H1 (cell line): ENCODE measurements around the gene SNAI1. TPM values are rescaled to one million over a fixed set of nuclear protein-coding genes. Genes with fewer than 3 reads are reported as not detected.

Experiments used
- CTCF ChIA-PET: fragments of 300-600 bp; sonication (Branson Sonifier 250); formaldehyde crosslinking; loops from one replicate; lab custom pipeline; 2021; ENCODE audit not compliant: partially characterized antibody; lab: Charles Lee
- POLR2A ChIA-PET: fragments of 300-600 bp; sonication (Branson Sonifier 250); formaldehyde crosslinking; loops from one replicate; lab custom pipeline; 2021; ENCODE audit warnings: inconsistent platforms; ENCODE audit not compliant: partially characterized antibody; lab: Charles Lee
- DNase-seq, 2 experiments: peaks; one replicate each; pipeline versions ENCODE4 v3.0.0 to v3.0.0-alpha.2; 2010 to 2022; ENCODE audit warnings: low spot score in 2 of 2, low read depth in 1 of 2, mixed read lengths in 1 of 2
- FAIRE-seq: peaks from 2 replicates; lab custom pipeline; 2011; peaks lifted over from hg19 to GRCh38; lab: Jason Lieb, UNC
- H2AFZ ChIP-seq: 2 replicates; pipeline ENCODE4 v1.8.1; 2012; ENCODE audit warnings: low read length, inconsistent platforms
- H2AK5ac ChIP-seq: 2 replicates; pipeline ENCODE4 v1.6.1; 2013; ENCODE audit warnings: low read depth, low read length
- H2BK120ac ChIP-seq: replicated peaks from 2 replicates; pipeline ENCODE3; 2013; ENCODE audit warnings: low read depth, low read length, inconsistent platforms
- H2BK12ac ChIP-seq: 2 replicates; pipeline ENCODE4 v1.6.1; 2013; ENCODE audit warnings: low read depth, low read length
- H2BK15ac ChIP-seq: 2 replicates; pipeline ENCODE4 v1.6.1; 2013; ENCODE audit warnings: low read length
- H2BK20ac ChIP-seq: 2 replicates; pipeline ENCODE4 v1.6.1; 2013; ENCODE audit warnings: low read length
- H2BK5ac ChIP-seq: 2 replicates; pipeline ENCODE4 v1.6.1; 2013; ENCODE audit warnings: low read depth, low read length
- H3K14ac ChIP-seq: 2 replicates; pipeline ENCODE4 v1.6.1; 2013; ENCODE audit warnings: inconsistent platforms; ENCODE audit not compliant: insufficient read length
- H3K18ac ChIP-seq: 2 replicates; pipeline ENCODE4 v1.6.1; 2013; ENCODE audit warnings: low read length; ENCODE audit errors: extremely low read depth
- H3K23ac ChIP-seq: 2 replicates; pipeline ENCODE4 v1.6.1; 2013; ENCODE audit warnings: inconsistent platforms; ENCODE audit not compliant: insufficient read length
- H3K23me2 ChIP-seq: 2 replicates; pipeline ENCODE4 v1.6.1; 2013; ENCODE audit warnings: low read depth, low read length
- H3K27ac ChIP-seq: 2 replicates; pipeline ENCODE4 v1.6.1; 2011; ENCODE audit warnings: low read depth, low read length, inconsistent platforms
- H3K27me3 ChIP-seq, 4 experiments: replicated peaks in 1 of 4; 1 replicate in 1 of 4; 2 replicates in 3 of 4; pipeline versions ENCODE4 v1.6.1 to v1.8.1; 2011 to 2013; ENCODE audit warnings: low read length in 3 of 4, mild to moderate bottlenecking in 3 of 4, inconsistent platforms in 2 of 4, mixed read lengths in 2 of 4, moderate library complexity in 1 of 4; ENCODE audit not compliant: control insufficient read depth in 3 of 4, insufficient read depth in 3 of 4; ENCODE audit errors: extremely low read depth in 1 of 4
- H3K36me3 ChIP-seq, 4 experiments: 2 replicates each; pipeline versions ENCODE4 v1.6.1 to v1.8.1; 2011 to 2013; ENCODE audit warnings: mild to moderate bottlenecking in 4 of 4, low read length in 3 of 4, moderate library complexity in 2 of 4, control low read depth in 1 of 4, inconsistent platforms in 1 of 4; ENCODE audit not compliant: insufficient read depth in 4 of 4, control insufficient read depth in 2 of 4
- H3K4ac ChIP-seq: replicated peaks from 2 replicates; pipeline ENCODE3; 2013; ENCODE audit warnings: low read length, low read depth, mixed read lengths, inconsistent platforms; ENCODE audit not compliant: insufficient read length
- H3K4me1 ChIP-seq, 4 experiments: replicated peaks in 1 of 4; 1 replicate in 1 of 4; 2 replicates in 3 of 4; pipeline versions ENCODE4 v1.6.1 to v1.8.1; 2011 to 2013; ENCODE audit warnings: low read length in 3 of 4, inconsistent platforms in 2 of 4, mixed read lengths in 1 of 4; ENCODE audit not compliant: insufficient read depth in 4 of 4, control insufficient read depth in 3 of 4
- H3K4me2 ChIP-seq, 2 experiments: 2 replicates each; pipeline versions ENCODE4 v1.6.1 to v1.8.1; 2011 to 2013; ENCODE audit warnings: low read depth in 2 of 2, low read length in 2 of 2, control low read depth in 1 of 2, inconsistent platforms in 1 of 2, mild to moderate bottlenecking in 1 of 2; ENCODE audit not compliant: insufficient read depth in 1 of 2
- H3K4me3 ChIP-seq, 4 experiments: fragments of 200-600, 300-600 bp in 1 of 4; sonication (generic), shearing (Covaris generic), sonication (Bioruptor Twin) in 1 of 4; 2 replicates each; pipeline versions ENCODE4 v1.5.1 to v1.8.1; 2011 to 2016; ENCODE audit warnings: low read length in 4 of 4, low read depth in 3 of 4, control low read depth in 2 of 4, inconsistent platforms in 2 of 4, mild to moderate bottlenecking in 2 of 4, mixed read lengths in 1 of 4, moderate library complexity in 1 of 4; ENCODE audit not compliant: insufficient read depth in 2 of 4; ENCODE audit errors: extremely low read depth in 1 of 4
- H3K56ac ChIP-seq: replicated peaks from 2 replicates; pipeline ENCODE3; 2013; ENCODE audit warnings: low read depth, mild to moderate bottlenecking, mixed read lengths, low read length, inconsistent platforms; ENCODE audit not compliant: insufficient read length
- H3K79me1 ChIP-seq: 2 replicates; pipeline ENCODE4 v1.6.1; 2013; ENCODE audit warnings: low read depth, low read length, control low read depth
- H3K79me2 ChIP-seq, 2 experiments: 2 replicates each; pipeline versions ENCODE4 v1.6.1 to v1.8.1; 2012 to 2013; ENCODE audit warnings: low read length in 2 of 2, mild to moderate bottlenecking in 2 of 2, inconsistent platforms in 1 of 2; ENCODE audit not compliant: insufficient read depth in 2 of 2, control insufficient read depth in 1 of 2
- H3K9ac ChIP-seq, 4 experiments: replicated peaks in 1 of 4; 1 replicate in 1 of 4; 2 replicates in 3 of 4; pipeline versions ENCODE4 v1.6.1 to v1.8.1; 2011 to 2013; ENCODE audit warnings: low read depth in 3 of 4, low read length in 3 of 4, control low read depth in 2 of 4, mild to moderate bottlenecking in 2 of 4, moderate library complexity in 2 of 4, inconsistent platforms in 1 of 4; ENCODE audit errors: extremely low read depth in 1 of 4
- H3K9me3 ChIP-seq, 2 experiments: 2 replicates each; pipeline versions ENCODE4 v1.6.1 to v1.8.1; 2012 to 2013; ENCODE audit warnings: mild to moderate bottlenecking in 2 of 2, moderate library complexity in 2 of 2, control low read depth in 1 of 2, inconsistent platforms in 1 of 2, low read depth in 1 of 2, low read length in 1 of 2, mixed read lengths in 1 of 2; ENCODE audit not compliant: insufficient read depth in 2 of 2
- H4K20me1 ChIP-seq, 2 experiments: replicated peaks in 1 of 2; 2 replicates each; pipeline versions ENCODE3 to v1.8.1; 2011 to 2013; ENCODE audit warnings: inconsistent platforms in 2 of 2, low read length in 2 of 2, mild to moderate bottlenecking in 1 of 2; ENCODE audit not compliant: insufficient read depth in 2 of 2, control insufficient read depth in 1 of 2
- H4K5ac ChIP-seq: 2 replicates; pipeline ENCODE4 v1.6.1; 2013; ENCODE audit warnings: low read length, low read depth, mixed read lengths, inconsistent platforms; ENCODE audit not compliant: insufficient read length
- H4K8ac ChIP-seq: 2 replicates; pipeline ENCODE4 v1.8.0; 2013; ENCODE audit warnings: mild to moderate bottlenecking, moderate library complexity, low read length, inconsistent platforms; ENCODE audit not compliant: insufficient read depth; ENCODE audit errors: extremely low read depth
- H4K91ac ChIP-seq: replicated peaks from 2 replicates; pipeline ENCODE3; 2013; ENCODE audit warnings: low read length, mixed read lengths, inconsistent platforms; ENCODE audit not compliant: insufficient read length
- BRCA1 ChIP-seq: IDR thresholded peaks from 2 replicates; pipeline ENCODE4 v1.6.1; 2012; ENCODE audit warnings: low read depth, low read length, improper control_type of control experiment
- CHD1 ChIP-seq: IDR thresholded peaks from 2 replicates; pipeline ENCODE4 v1.6.1; 2012; ENCODE audit warnings: low read depth, low read length, improper control_type of control experiment
- EGR1 ChIP-seq: IDR thresholded peaks from 2 replicates; pipeline ENCODE4 v1.6.1; 2011; ENCODE audit warnings: low read depth, low read length, borderline replicate concordance
- HDAC2 ChIP-seq, 2 experiments: fragments of 300-600 bp in 1 of 2; sonication (generic) in 1 of 2; IDR thresholded peaks; 2 replicates each; pipeline ENCODE4 v1.6.1; 2011 to 2012; ENCODE audit warnings: low read depth in 2 of 2, low read length in 2 of 2, mild to moderate bottlenecking in 2 of 2, moderate library complexity in 2 of 2, borderline replicate concordance in 1 of 2, inconsistent platforms in 1 of 2
- NRF1 ChIP-seq: IDR thresholded peaks from 2 replicates; pipeline ENCODE4 v1.6.1; 2011; ENCODE audit warnings: mild to moderate bottlenecking, low read depth, low read length, improper control_type of control experiment
- PHF8 ChIP-seq: fragments of 200-600 bp; sonication (generic); conservative IDR thresholded peaks from 2 replicates; pipeline ENCODE4 v1.7.1; 2012; ENCODE audit warnings: low read depth, mild to moderate bottlenecking, inconsistent platforms, low read length, moderate library complexity
- POLR2A ChIP-seq, 2 experiments: IDR thresholded peaks; 1 replicate in 1 of 2; 2 replicates in 1 of 2; pipeline ENCODE4 v1.6.1; 2011; ENCODE audit warnings: low read depth in 2 of 2, low read length in 2 of 2, mild to moderate bottlenecking in 2 of 2; ENCODE audit errors: control extremely low read depth in 1 of 2
- WGBS, 2 experiments: shearing (Covaris generic) in 1 of 2; methylation state at CpG; one replicate each; pipeline versions ENCODE4 v1.1.6 to v1.1.7; 2013 to 2015; ENCODE audit warnings: low lambda C conversion rate in 2 of 2, mixed read lengths in 2 of 2, inconsistent platforms in 1 of 2, low coverage in 1 of 2, missing lambda C conversion rate in 1 of 2; ENCODE audit not compliant: insufficient replicate concordance in 2 of 2, insufficient coverage in 1 of 2, insufficient read length in 1 of 2; ENCODE audit errors: extremely low coverage in 1 of 2, missing lambda C conversion rate in 1 of 2; 5-methylcytosine and 5-hydroxymethylcytosine counted together
- polyA plus RNA-seq, 7 experiments: library from polyadenylated mRNA; depleted of rRNA in 3 of 7; stranded (reverse) in 5 of 7; unstranded in 2 of 7; fragments of >200 nt in 5 of 7; fragments of 200-250 nt in 2 of 7; gene quantifications; 1 replicate in 5 of 7; 2 replicates in 1 of 7; 4 replicates in 1 of 7; pipeline versions ENCODE4 v1.2.1 to v1.2.3, GENCODE V29; 2011 to 2013; ENCODE audit warnings: missing spikeins in 2 of 7, mixed read lengths in 2 of 7
- total RNA-seq: library from RNA; stranded (reverse); fragmentation: NEBNext Ultra II Directional; extraction: Animal tissue kit (Norgen Biotek cat#: 25700); gene quantifications from 2 replicates; pipeline ENCODE4 v1.2.1, GENCODE V29; 2021

SNAI1 gene
- total and polyA plus RNA-seq, 2 of the 8 experiments (the other 6 are each of a cell fraction or from before 2014, with no cell fraction given): 6.5 to 8.0 TPM

GRCh38 chr20:50007369-50007768 lies 24.6 kb downstream of the SNAI1 start:
- no peak overlapping the region for H3K4ac ChIP-seq
- no peaks in the 10 kb centered on the region for H3K79me2 ChIP-seq
- no peak overlapping the region for H4K8ac ChIP-seq
- peaks cover 0 to 11% (median 8%) of the 10 kb centered on the region in 4 experiments; a peak in 4 of 7 replicates for H3K27me3 ChIP-seq
- no peak overlapping the region for H2BK15ac ChIP-seq
- H2BK12ac ChIP-seq: no peak overlapping the region
- H3K9me3 ChIP-seq: no peaks in the 10 kb centered on the region
- H3K36me3 ChIP-seq: no peaks in the 10 kb centered on the region
- no peak overlapping the region for H2BK20ac ChIP-seq
- no peak overlapping the region for H2BK5ac ChIP-seq
- no peak overlapping the region for H3K56ac ChIP-seq
- H4K5ac ChIP-seq: no peak overlapping the region
- no peaks in the 10 kb centered on the region for H3K79me1 ChIP-seq
- peaks cover 0 to 10% (median 7%) of the 10 kb centered on the region in 4 experiments; a peak in 6 of 7 replicates for H3K4me1 ChIP-seq
- DNase-seq (no peak), FAIRE-seq (no peak)
- 79% methylated on average over 2 of the region's 2 CpGs; no CpG with 5 or more reads in 1 of the 2 experiments for WGBS, 2 experiments
- H3K27ac ChIP-seq: no peak overlapping the region
- ChIA-PET CTCF (interaction anchor here (0.6 to 2.1 kb wide), 7 partner anchors 11 to 471 kb away, joined by 3 to 8 read pairs (median 5); no protein-coding TSS in a partner anchor), POLR2A (interaction anchor here (0.6 to 13.6 kb wide), 2 partner anchors 22 to 147 kb away, joined by 3 to 183 read pairs; partner anchors contain the start of gene SNAI1)
- H2AK5ac ChIP-seq: no peak overlapping the region
- H3K23me2 ChIP-seq: no peaks in the 10 kb centered on the region; the same call in 1 of the 2 replicates
- no peak overlapping the region for H3K18ac ChIP-seq
- no peak overlapping the region for H3K23ac ChIP-seq
- no peak overlapping the region for H3K9ac ChIP-seq
- H4K91ac ChIP-seq: no peak overlapping the region
- no peak overlapping the region for H2BK120ac ChIP-seq
- no peak for TF ChIP-seq POLR2A (IDR thresholded peaks at IDR 0.05; ENCODE audit: control extremely low read depth in 1 of 2, low read depth in 2 of 2, low read length in 2 of 2)
- no peak for TF ChIP-seq EGR1
- no peak for TF ChIP-seq HDAC2 (IDR thresholded peaks at IDR 0.05; ENCODE audit: borderline replicate concordance in 1 of 2, low read depth in 2 of 2, low read length in 2 of 2)
- no peak for TF ChIP-seq PHF8
- no peak for TF ChIP-seq CHD1
- TF ChIP-seq NRF1: no peak
- TF ChIP-seq BRCA1: no peak
- no peak overlapping the region for H3K14ac ChIP-seq
- no peaks in the 10 kb centered on the region for H4K20me1 ChIP-seq
- H3K4me3 ChIP-seq: no peak overlapping the region
- H2AFZ ChIP-seq: no peak overlapping the region
- no peak overlapping the region for H3K4me2 ChIP-seq
